GM18867 (cell line): ENCODE data around the gene INSRR.

Experiments used
- ATAC-seq: cut with Tn5 transposase; IDR thresholded peaks from one replicate; pipeline ENCODE4 v1.9.1; 2021; ENCODE audit warnings: mild to moderate bottlenecking, moderate library complexity; ENCODE audit not compliant: unreplicated experiment

The INSRR gene

GRCh38 chr1:156808186-156809030, 50.5 kb downstream of the INSRR start:
- ATAC-seq: no peak

- ATAC-seq: no peak
Measured at GRCh38 chr1:156807627-156808026, 51.3 kb downstream of the INSRR start.

DNA sequence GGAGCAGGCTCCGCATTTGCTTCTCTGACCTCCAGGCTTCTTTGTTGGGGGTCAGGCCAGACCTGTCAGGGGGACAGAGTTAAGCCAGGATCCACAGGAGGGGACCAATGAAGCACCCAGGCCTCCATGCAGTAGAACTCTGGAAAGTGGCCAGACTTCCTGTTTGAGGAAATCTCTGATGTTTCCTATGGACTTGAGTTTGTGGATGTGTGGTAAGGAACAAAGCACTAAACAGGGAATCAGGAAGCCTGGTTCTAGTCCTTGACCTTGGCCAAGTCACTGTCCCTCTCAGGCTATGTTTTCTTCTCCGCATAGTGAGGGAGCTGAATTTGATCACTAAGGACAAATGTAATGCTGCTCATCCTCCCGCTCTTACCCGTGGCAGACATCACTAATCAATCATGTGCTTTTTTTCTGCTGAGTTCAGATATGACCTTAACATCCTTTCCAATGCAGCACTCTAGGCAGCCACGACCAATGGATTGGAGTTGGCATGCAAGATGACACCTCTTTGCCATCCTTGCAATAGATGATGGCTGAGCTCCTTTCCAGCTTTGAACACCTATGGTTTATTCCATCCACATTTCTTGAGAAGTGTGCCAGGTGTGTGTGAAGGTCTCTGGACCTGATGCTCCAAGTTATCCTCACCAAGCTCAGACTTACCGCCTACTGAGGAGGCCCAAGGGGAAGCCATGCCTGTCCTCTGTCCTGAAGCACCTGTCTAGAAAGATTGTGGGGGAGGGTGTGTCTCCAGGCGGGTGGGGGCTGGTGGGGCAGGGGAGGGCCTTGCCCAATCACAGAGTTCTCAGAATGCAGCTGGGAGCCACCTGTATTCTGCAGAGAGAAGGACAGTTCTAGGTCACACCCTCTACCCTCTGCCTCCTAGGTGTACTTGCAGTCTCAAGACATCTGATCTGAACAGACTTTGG, 52.1 kb downstream of the INSRR start:
- ATAC-seq: no peak

GRCh38 chr1:156805766-156806511, 53.0 kb downstream of the INSRR start:
- no peak for ATAC-seq

DNA sequence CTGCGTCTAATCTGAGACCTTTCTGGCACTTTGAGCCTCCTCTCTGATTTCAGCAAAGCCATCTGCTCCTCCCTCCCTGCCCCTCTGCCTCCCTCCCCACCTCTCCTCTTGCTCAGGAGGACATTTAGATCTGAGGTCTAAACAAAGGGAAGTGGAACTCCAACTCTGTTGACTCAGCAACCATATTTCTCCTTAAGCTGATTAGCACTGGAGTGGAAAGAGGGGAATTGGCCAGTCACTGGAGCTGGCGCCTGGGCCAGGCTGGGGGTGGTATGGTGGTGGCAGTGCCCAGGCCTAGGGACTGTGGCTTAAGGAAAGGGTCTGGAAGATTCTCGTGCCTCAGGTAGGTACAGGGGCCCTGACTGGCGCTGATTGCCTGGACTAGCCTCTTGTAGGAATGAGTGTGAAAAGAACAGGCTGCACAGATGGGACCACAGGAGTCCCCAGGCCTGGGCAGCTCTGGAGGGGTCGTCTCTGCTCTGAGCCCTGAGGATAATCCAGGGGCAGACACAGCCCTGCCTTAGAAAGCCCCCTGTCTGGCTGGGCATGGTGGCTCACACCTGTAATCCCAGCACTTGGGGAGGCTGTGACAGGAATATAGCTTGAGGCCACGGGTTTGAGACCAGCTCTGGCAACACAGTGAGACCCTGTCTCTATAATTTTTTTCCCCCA, 54.2 kb downstream of the INSRR start:
- ATAC-seq: no peak

- ATAC-seq: no peak
Measured at GRCh38 chr1:156804026-156804425, 54.9 kb downstream of the INSRR start.

DNA sequence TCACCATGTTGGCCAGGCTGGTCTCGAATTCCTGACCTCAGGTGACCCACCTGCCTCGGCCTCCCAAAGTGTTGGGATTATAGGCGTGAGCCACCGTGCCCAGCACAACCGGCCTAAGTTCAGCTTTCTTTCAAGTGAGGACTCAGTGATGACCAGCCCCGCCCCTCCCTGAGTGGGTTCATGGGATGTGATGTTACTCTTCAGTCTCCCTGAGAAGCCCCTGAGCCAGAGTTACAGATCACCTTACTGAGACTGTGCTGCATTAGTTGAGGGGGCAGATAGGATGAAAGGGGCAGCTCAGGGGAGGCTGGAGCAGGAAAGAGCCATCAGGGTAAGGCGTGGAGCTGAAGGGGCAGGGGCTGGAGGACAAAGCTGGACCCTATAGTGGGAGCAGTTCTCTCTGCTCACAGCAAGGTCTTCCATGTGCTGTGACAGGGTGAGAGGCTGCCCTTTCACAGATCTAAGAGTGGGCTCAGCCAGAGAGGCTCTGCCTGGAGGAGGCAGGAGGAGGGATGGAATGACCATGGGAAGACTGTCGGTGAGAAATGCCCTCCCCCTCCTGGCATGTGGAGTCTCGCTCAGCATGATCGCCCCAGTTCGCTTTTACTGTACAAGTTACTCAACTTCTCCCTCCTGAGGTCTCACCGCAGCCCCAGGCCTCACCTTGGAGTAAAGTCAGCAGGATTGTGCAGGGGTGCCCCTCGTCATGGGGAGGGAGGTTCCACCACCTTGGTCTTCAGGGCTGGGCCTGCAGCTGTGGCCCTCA, 55.6 kb downstream of the INSRR start:
- no peak for ATAC-seq

DNA sequence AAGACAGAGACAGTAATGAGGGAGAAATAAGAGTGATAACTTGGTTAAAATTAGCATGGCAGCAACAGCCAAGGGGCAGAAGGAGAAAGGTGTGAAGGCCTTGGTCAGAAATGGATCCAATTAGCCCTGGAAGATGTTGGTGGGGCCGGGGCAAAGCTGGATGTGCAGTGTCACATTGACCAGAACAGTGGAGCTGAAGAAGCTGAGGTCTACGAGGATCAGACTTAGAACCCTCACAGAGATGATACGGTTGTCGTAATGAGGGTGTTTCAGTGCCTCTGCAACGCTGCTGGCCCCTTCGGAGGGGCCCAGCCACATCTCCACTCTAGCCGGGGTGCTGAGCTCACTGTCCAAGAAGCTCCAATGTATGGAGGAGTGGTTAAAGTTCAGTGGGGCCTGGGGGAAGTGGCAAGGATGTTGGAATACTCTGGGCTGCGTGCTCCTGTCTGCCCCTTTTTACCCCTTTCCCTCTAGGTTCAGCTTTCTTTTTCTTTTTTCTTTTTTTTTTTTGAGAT, 56.4 kb downstream of the INSRR start:
- no peak for ATAC-seq

DNA sequence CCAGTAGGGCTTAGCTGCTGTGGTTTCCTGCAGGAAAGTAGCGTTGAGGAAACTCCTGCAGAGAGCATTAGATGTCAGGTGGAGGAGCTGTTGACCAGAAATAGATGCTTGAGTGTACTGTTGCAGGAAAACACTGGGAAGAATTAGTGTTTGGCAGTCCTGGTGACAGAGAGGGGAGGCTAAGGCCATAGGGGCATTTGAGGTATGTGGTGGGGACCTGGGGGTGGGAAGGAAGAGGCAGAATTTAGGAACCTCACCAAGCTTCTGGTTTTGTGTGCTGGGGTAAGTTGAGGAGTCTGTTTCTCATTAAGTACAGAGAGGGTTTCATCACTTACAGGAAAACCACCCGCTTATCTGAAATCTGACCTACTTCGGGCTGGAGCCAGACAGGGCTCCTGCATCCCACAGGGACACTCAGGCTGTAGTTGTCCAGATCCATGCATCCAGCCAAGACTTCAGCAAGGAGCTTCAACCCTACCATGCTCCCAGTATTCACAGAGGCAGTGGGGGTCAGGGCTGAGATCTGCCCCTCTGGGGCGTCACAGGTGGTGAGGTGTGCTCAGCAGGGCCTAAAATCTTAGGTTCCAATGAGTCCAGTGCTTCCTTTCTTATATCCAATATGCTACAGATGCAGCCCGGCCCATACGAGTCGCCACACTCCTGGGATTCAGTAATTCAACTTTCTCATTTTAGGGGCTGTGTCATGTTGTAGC, 57.4 kb downstream of the INSRR start:
- ATAC-seq: no peak

DNA sequence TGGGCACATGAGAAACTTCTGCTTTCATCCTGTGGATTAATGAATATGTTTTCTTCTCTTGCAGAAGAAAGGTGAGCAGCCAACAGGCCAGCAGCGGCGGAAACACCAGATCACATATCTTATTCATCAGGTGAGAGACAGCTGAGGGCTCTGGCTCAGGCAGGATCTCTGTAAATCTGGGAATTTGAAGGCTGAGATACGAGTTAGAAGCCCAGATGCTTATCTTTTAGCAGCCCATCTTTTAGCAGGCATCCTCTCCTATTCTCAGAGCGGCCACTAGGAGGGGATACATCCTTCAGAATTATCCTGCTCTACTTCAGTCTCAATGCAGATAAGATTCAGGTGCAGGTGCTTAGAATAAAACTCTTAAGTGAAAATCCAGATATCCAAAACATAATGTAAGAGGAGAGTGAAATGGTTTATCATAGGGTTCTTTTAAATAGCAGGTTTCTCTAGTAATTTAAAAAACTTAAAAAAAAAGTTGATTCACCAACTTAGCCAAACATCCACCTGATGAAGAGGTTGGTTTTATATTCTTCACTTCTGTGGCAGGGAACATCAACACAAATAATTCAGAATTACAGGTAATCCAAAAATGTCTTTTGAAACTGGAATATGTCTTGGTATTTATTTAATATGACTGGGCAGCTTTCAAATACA, 61.6 kb downstream of the INSRR start:
- no peak for ATAC-seq

- ATAC-seq: peak; percentile 58
Measured at GRCh38 chr1:156796340-156797097, 62.4 kb downstream of the INSRR start.

DNA sequence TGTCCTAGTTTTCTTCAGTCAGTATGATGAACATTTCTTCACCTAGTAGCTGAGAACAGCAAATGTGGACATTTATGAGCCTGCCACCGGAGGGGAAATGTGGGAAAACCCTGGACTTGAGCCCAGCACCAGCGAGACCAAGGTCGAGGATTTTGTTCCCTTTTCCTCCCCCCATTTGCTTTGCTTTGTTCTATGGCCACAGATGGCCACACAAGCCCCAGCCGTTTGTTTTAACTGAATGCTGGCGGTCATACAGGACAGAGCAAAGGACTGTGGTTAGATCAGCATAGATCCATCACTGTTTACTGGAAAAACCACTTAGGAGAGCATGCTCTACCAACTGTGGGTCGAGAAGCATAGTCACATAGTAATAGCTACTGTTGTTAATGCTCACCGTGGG, 63.1 kb downstream of the INSRR start:
- no peak for ATAC-seq

DNA sequence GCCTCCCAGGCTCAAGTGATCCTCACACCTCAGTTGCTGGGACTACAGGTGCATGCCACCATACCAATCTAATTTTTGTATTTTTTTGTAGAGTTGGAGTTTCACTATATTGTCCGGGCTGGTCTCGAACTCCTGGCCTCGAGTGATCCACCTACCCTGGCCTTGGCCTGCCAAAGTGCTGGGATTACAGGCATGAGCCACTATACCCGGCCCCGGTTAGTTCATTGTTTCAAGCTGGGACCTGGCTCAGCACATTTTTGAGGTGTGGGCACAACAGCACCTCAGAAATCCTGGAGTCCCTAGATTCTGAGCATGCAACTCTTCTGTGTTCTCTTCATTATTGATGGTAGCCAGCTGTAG, 63.6 kb downstream of the INSRR start:
- no peak for ATAC-seq

- ATAC-seq: no peak
Measured at GRCh38 chr1:156794506-156795373, 64.2 kb downstream of the INSRR start.
